ENCODE data around the gene KRI1. TPM values are rescaled to one million over a fixed set of nuclear protein-coding genes. Genes with fewer than 3 reads are reported as not detected.
A peak's percentile ranks its signal among the peaks of the same experiment; 100 is the strongest.

Gene KRI1
- total and polyA plus RNA-seq, 2 experiments from 2014 or later: 23.8 to 43.2 TPM

- H3K9me2 ChIP-seq (ENCODE audit: insufficient read depth): no peaks in the 10 kb centered on the region
- Mint-ChIP-seq H3K36me3 (ENCODE audit: low read depth) (no peaks in the 10 kb centered on the region; the same call in 2 of the 3 replicates), H3K9me3 (no peaks in the 10 kb centered on the region; the same call in 2 of the 3 replicates), H3K27ac (no peak overlapping the region), H3K27me3 (ENCODE audit: insufficient read depth, low read depth, poor library complexity) (peaks cover 53% of the 10 kb centered on the region), H3K4me1 (peaks cover 25% of the 10 kb centered on the region), H3K4me3 (peak overlapping the region; percentile 65)
- peak overlapping the region; percentile 95 for H3K4me2 ChIP-seq
- 0 out of 2 replicates have a peak, but pooled peaks cover 5% of the 10 kb centered on the region for H4K20me1 ChIP-seq (replicated peaks; ENCODE audit: insufficient read depth)
- H3K27ac ChIP-seq (ENCODE audit: low read depth): no peak overlapping the region
- no peaks in the 10 kb centered on the region for H3K79me2 ChIP-seq (replicated peaks; ENCODE audit: insufficient read depth)
- H3K4me1 ChIP-seq (ENCODE audit: insufficient read depth): peaks cover 16% of the 10 kb centered on the region
- H3K27me3 ChIP-seq (ENCODE audit: insufficient read depth): peaks cover 67% of the 10 kb centered on the region
- peaks cover 13% of the 10 kb centered on the region; the same call in 1 of the 2 replicates for H3F3A ChIP-seq (replicated peaks; ENCODE audit: low read depth)
- H3K36me3 ChIP-seq (ENCODE audit: insufficient read depth): no peaks in the 10 kb centered on the region
- TF ChIP-seq POLR2AphosphoS5 (IDR thresholded peaks at IDR 0.05; ENCODE audit: low read depth) (no peak), EZH2 (IDR thresholded peaks at IDR 0.05; ENCODE audit: low read depth, unreplicated experiment) (no peak), ETS1 (IDR thresholded peaks at IDR 0.05) (no peak)
- ATAC-seq (peak; percentile 1; the same call in 1 of the 3 replicates), DNase-seq (ENCODE audit: low spot score) (peak; percentile 40)
- H2AFZ ChIP-seq: peak overlapping the region; percentile 95
- peak overlapping the region; percentile 78 for H3K4me3 ChIP-seq
Observed at GRCh38 chr19:10518444-10519361, 47.1 kb downstream of the KRI1 start.

- peaks cover 16% of the 10 kb centered on the region for H3K4me1 ChIP-seq (ENCODE audit: insufficient read depth)
- Mint-ChIP-seq H3K27me3 (ENCODE audit: insufficient read depth, low read depth, poor library complexity) (peaks cover 61% of the 10 kb centered on the region), H3K27ac (no peak overlapping the region), H3K36me3 (ENCODE audit: low read depth) (no peaks in the 10 kb centered on the region; the same call in 2 of the 3 replicates), H3K4me3 (peak overlapping the region; percentile 65), H3K9me3 (no peaks in the 10 kb centered on the region; the same call in 2 of the 3 replicates), H3K4me1 (peaks cover 25% of the 10 kb centered on the region)
- DNase-seq (ENCODE audit: low spot score) (peak; percentile 57), ATAC-seq (peak; percentile 21)
- peaks cover 21% of the 10 kb centered on the region; the same call in 1 of the 2 replicates for H3F3A ChIP-seq (replicated peaks; ENCODE audit: low read depth)
- H3K27ac ChIP-seq (ENCODE audit: low read depth): no peak overlapping the region
- H2AFZ ChIP-seq: peak overlapping the region; percentile 95
- TF ChIP-seq POLR2AphosphoS5 (IDR thresholded peaks at IDR 0.05; ENCODE audit: low read depth) (peak; percentile 24; the same call in 1 of the 2 replicates), CTCF (conservative IDR thresholded peaks at IDR 0.05; ENCODE audit: low read depth in 2 of 2) (no peak)
- 0 out of 2 replicates have a peak, but pooled peaks cover 8% of the 10 kb centered on the region for H4K20me1 ChIP-seq (replicated peaks; ENCODE audit: insufficient read depth)
- no peaks in the 10 kb centered on the region for H3K36me3 ChIP-seq (ENCODE audit: insufficient read depth)
- H3K4me3 ChIP-seq: peak overlapping the region; percentile 78
- peak overlapping the region; percentile 95 for H3K4me2 ChIP-seq
- no peaks in the 10 kb centered on the region for H3K79me2 ChIP-seq (replicated peaks; ENCODE audit: insufficient read depth)
- no peaks in the 10 kb centered on the region for H3K9me2 ChIP-seq (ENCODE audit: insufficient read depth)
- H3K27me3 ChIP-seq (ENCODE audit: insufficient read depth): peaks cover 75% of the 10 kb centered on the region
Observed at GRCh38 chr19:10517760-10518443, 47.9 kb downstream of the KRI1 start.

Measured in GM23338 (cell line).